ENCODE results near the gene PARD3B.

GRCh38 chr2:205045706-205046105, 500.4 kb downstream of the PARD3B start:
- TF ChIP-seq POLR2AphosphoS5 (IDR thresholded peaks at IDR 0.05; ENCODE audit: low read depth, low read length) (no peak), POLR2A (IDR thresholded peaks at IDR 0.05; ENCODE audit: low read depth, low read length) (no peak), TAF1 (IDR thresholded peaks at IDR 0.05; ENCODE audit: low read depth, low read length) (no peak), SPI1 (IDR thresholded peaks at IDR 0.05; ENCODE audit: low read depth, low read length) (no peak), PAX5 (IDR thresholded peaks at IDR 0.05; ENCODE audit: insufficient read depth, low read length, severe bottlenecking) (no peak), POU2F2 (IDR thresholded peaks at IDR 0.05; ENCODE audit: low read depth, low read length) (no peak)

Data from GM12891 (cell line).